ENCODE data around the gene THRB. TPM values are rescaled to one million over a fixed set of nuclear protein-coding genes. Genes with fewer than 3 reads are reported as not detected.
A peak's percentile ranks its signal among the peaks of the same experiment; 100 is the strongest.

Gene THRB
- total and polyA plus RNA-seq, 9 of the 15 experiments (the other 6 are each of a cell fraction or from before 2014, with no cell fraction given), result 1.7 to 14.9 (median 6.9) TPM

GRCh38 chr3:24400450-24400849 is 94.2 kb downstream of the THRB start:
- Histone ChIP-seq H3K4me1 (replicated peaks in 1 of 2; ENCODE audit: control insufficient read depth in 2 of 2, insufficient read depth in 2 of 2, low read length in 2 of 2) (no peaks in the 10 kb centered on the region), H3K36me3 (ENCODE audit: control insufficient read depth, insufficient read depth, low read length) (no peaks in the 10 kb centered on the region), H3K4me2 (ENCODE audit: insufficient read depth, low read length) (no peak overlapping the region), H3K9ac (ENCODE audit: insufficient read depth in 1 of 2, low read depth in 2 of 2, low read length in 2 of 2) (no peak overlapping the region), H3K9me1 (ENCODE audit: control insufficient read depth, insufficient read depth, low read length) (no peaks in the 10 kb centered on the region), H3K79me2 (ENCODE audit: control insufficient read depth, insufficient read depth, low read length) (no peaks in the 10 kb centered on the region), H3K27ac (ENCODE audit: extremely low read depth, low read depth, low read length) (no peak overlapping the region), H3K27me3 (ENCODE audit: control insufficient read depth in 2 of 2, insufficient read depth in 2 of 2, low read length in 2 of 2) (no peaks in the 10 kb centered on the region), H2AFZ (ENCODE audit: low read depth, low read length) (no peak overlapping the region), H3K4me3 (no peak overlapping the region), H4K20me1 (replicated peaks; ENCODE audit: control insufficient read depth, insufficient read depth, low read length) (no peaks in the 10 kb centered on the region), H3K9me3 (replicated peaks; ENCODE audit: control insufficient read depth, insufficient read depth, low read depth, low read length) (no peaks in the 10 kb centered on the region)
- intact Hi-C loops (cut with micrococcal nuclease) (no loop called here), in situ Hi-C loops (cut with MboI) (no loop called here)
- CTCF ChIA-PET (ENCODE audit: low intra/inter-chr PET ratio), result no interaction called here
- POLR2A ChIA-PET, result interaction anchor here (1.2 kb wide), 1 partner anchor 10 kb away, joined by 3 read pairs; no protein-coding TSS in a partner anchor
- ATAC-seq (peak; percentile 42), DNase-seq (ENCODE audit: extremely low read depth in 1 of 4, low spot score in 3 of 4) (no peak), FAIRE-seq (no peak)
- BruUV-seq (replicated peaks), result no TSS peak
- 49% methylated on average over 4 of the region's 4 CpGs for WGBS (ENCODE audit: insufficient coverage, low coverage, missing lambda C conversion rate)
- TF ChIP-seq ZNF384 (IDR thresholded peaks at IDR 0.05; ENCODE audit: low read depth, low read length) (no peak), ATF3 (IDR thresholded peaks at IDR 0.05) (peak; percentile 26; the same call in 1 of the 2 replicates), ATF3 (CRISPR knock-in tag; conservative IDR thresholded peaks at IDR 0.05) (no peak), SIRT6 (IDR thresholded peaks at IDR 0.05; ENCODE audit: low read depth, low read length) (no peak), CEBPG (CRISPR knock-in tag; IDR thresholded peaks at IDR 0.05) (peak; percentile 12; the same call in 1 of the 2 replicates), CEBPG (tag; conservative IDR thresholded peaks at IDR 0.05 in 1 of 2, IDR thresholded peaks at IDR 0.05 in 1 of 2) (no peak), TCF7 (IDR thresholded peaks at IDR 0.05; ENCODE audit: borderline replicate concordance) (no peak), AFF1 (IDR thresholded peaks at IDR 0.05; ENCODE audit: low read depth in 1 of 2, partially characterized antibody in 2 of 2) (no peak)

Data from K562 (cell line).